ENCODE data around the gene AKAIN1. TPM values are rescaled to one million over a fixed set of nuclear protein-coding genes. Genes with fewer than 3 reads are reported as not detected.

The AKAIN1 gene
- total RNA-seq, 1 donor from 2014 or later, result not detected

GRCh38 chr18:5173646-5174045 lies 23.4 kb downstream of the AKAIN1 start:
- no peak for DNase-seq
- intact Hi-C loops (cut with micrococcal nuclease), result no loop called here
- no peak overlapping the region for H3K27ac ChIP-seq (replicated peaks)
- H3K27me3 ChIP-seq (ENCODE audit: low read depth), result no peaks in the 10 kb centered on the region
- no peaks in the 10 kb centered on the region for H3K4me1 ChIP-seq
- no peak overlapping the region for H3K4me3 ChIP-seq
- peaks cover 13% of the 10 kb centered on the region for H3K9me3 ChIP-seq (replicated peaks)
- no peak for TF ChIP-seq CTCF (IDR thresholded peaks at IDR 0.05; ENCODE audit: borderline replicate concordance)
- no peaks in the 10 kb centered on the region for H3K36me3 ChIP-seq

GRCh38 chr18:5173236-5173635 lies 23.8 kb downstream of the AKAIN1 start:
- no peak for DNase-seq
- Histone ChIP-seq H3K4me1 (no peaks in the 10 kb centered on the region), H3K27ac (replicated peaks) (no peak overlapping the region), H3K27me3 (ENCODE audit: low read depth) (no peaks in the 10 kb centered on the region), H3K36me3 (no peaks in the 10 kb centered on the region), H3K9me3 (replicated peaks) (peaks cover 13% of the 10 kb centered on the region), H3K4me3 (no peak overlapping the region)
- TF ChIP-seq CTCF (IDR thresholded peaks at IDR 0.05; ENCODE audit: borderline replicate concordance), result no peak
- intact Hi-C loops (cut with micrococcal nuclease), result no loop called here

GRCh38 chr18:5167831-5168230 lies 29.2 kb downstream of the AKAIN1 start:
- no peak for TF ChIP-seq CTCF (IDR thresholded peaks at IDR 0.05; ENCODE audit: borderline replicate concordance)
- no peak overlapping the region for H3K4me3 ChIP-seq
- H3K9me3 ChIP-seq (replicated peaks), result peaks cover 13% of the 10 kb centered on the region
- no peak for DNase-seq
- no peaks in the 10 kb centered on the region for H3K36me3 ChIP-seq
- intact Hi-C loops (cut with micrococcal nuclease), result no loop called here
- H3K4me1 ChIP-seq, result no peaks in the 10 kb centered on the region
- H3K27me3 ChIP-seq (ENCODE audit: low read depth), result no peaks in the 10 kb centered on the region
- no peak overlapping the region for H3K27ac ChIP-seq (replicated peaks)

- Histone ChIP-seq H3K9me3 (replicated peaks) (peaks cover 7% of the 10 kb centered on the region), H3K4me3 (no peak overlapping the region), H3K4me1 (no peaks in the 10 kb centered on the region), H3K36me3 (no peaks in the 10 kb centered on the region), H3K27me3 (ENCODE audit: low read depth) (no peaks in the 10 kb centered on the region), H3K27ac (replicated peaks) (no peak overlapping the region)
- no peak for TF ChIP-seq CTCF (IDR thresholded peaks at IDR 0.05; ENCODE audit: borderline replicate concordance)
- intact Hi-C loops (cut with micrococcal nuclease), result no loop called here
- DNase-seq, result no peak
These were observed 30.3 kb downstream of the AKAIN1 start for GRCh38 chr18:5166606-5167280.

- Histone ChIP-seq H3K27me3 (ENCODE audit: low read depth) (no peaks in the 10 kb centered on the region), H3K9me3 (replicated peaks) (no peaks in the 10 kb centered on the region)
- intact Hi-C loops (cut with micrococcal nuclease), result no loop called here
These were observed 32.2 kb downstream of the AKAIN1 start for GRCh38 chr18:5164903-5165302.

More at GRCh38 chr18:5164903-5165302, 32.2 kb downstream of the AKAIN1 start:
- Histone ChIP-seq H3K4me3 (no peak overlapping the region), H3K27ac (replicated peaks) (no peak overlapping the region), H3K36me3 (no peaks in the 10 kb centered on the region), H3K4me1 (no peaks in the 10 kb centered on the region)
- DNase-seq, result no peak
- TF ChIP-seq CTCF (IDR thresholded peaks at IDR 0.05; ENCODE audit: borderline replicate concordance), result no peak
